A673 (cell line): ENCODE results near the gene PIN4. TPM values are rescaled to one million over a fixed set of nuclear protein-coding genes. Genes with fewer than 3 reads are reported as not detected.
A peak's percentile ranks its signal among the peaks of the same experiment; 100 is the strongest.

ENCODE experiments used
- Bru-seq: library from RNA; stranded (reverse); fragments of 400-500 nt; gene quantifications from one replicate; lab custom pipeline; 2021; lab: Mats Ljungman, UMichigan
- BruChase-seq, 2 experiments: library from RNA; stranded (reverse); fragments of 400-500 nt; gene quantifications; one replicate each; lab custom pipeline; 2021; lab: Mats Ljungman, UMichigan
- BruUV-seq: library from RNA; stranded (reverse); fragments of 400-500 nt; replicated peaks from 2 replicates; lab custom pipeline; 2021; lab: Mats Ljungman, UMichigan
- CTCF ChIA-PET: fragments of 300-600 bp; sonication (Branson Sonifier 250); formaldehyde crosslinking; loops from one replicate; lab custom pipeline; 2022; ENCODE audit warnings: antibody characterized with exemption; lab: Charles Lee
- POLR2A ChIA-PET: fragments of 300-600 bp; sonication (Branson Sonifier 250); formaldehyde crosslinking; loops from one replicate; lab custom pipeline; 2022; ENCODE audit warnings: antibody characterized with exemption; ENCODE audit not compliant: low non-redundant PET; lab: Charles Lee
- DNase-seq: peaks from one replicate; pipeline ENCODE4 v3.0.0-alpha.2; 2015; ENCODE audit warnings: low spot score
- H3K27ac ChIP-seq: fragments of 200-600 bp; sonication (generic); 2 replicates; pipeline ENCODE4 v1.5.1; 2016; ENCODE audit warnings: mixed run types, low read depth, mild to moderate bottlenecking, mixed read lengths, antibody characterized with exemption, low read length; ENCODE audit not compliant: poor library complexity, severe bottlenecking
- H3K27me3 ChIP-seq: fragments of 200-600 bp; sonication (generic); replicated peaks from 2 replicates; pipeline ENCODE4 v1.6.1; 2017; ENCODE audit warnings: mixed run types, low read depth, mild to moderate bottlenecking, mixed read lengths, antibody characterized with exemption, low read length; ENCODE audit not compliant: insufficient read depth, poor library complexity
- H3K36me3 ChIP-seq: fragments of 200-600 bp; sonication (generic); 2 replicates; pipeline ENCODE4 v1.6.1; 2016; ENCODE audit warnings: mixed run types, mild to moderate bottlenecking, mixed read lengths, antibody characterized with exemption, low read length; ENCODE audit not compliant: insufficient read depth, poor library complexity, severe bottlenecking
- H3K4me1 ChIP-seq: fragments of 200-600 bp; sonication (generic); 2 replicates; pipeline ENCODE4 v1.6.1; 2017; ENCODE audit warnings: mixed run types, mild to moderate bottlenecking, mixed read lengths, antibody characterized with exemption, low read length; ENCODE audit not compliant: insufficient read depth, poor library complexity, severe bottlenecking
- H3K4me3 ChIP-seq: fragments of 200-600 bp; sonication (generic); 2 replicates; pipeline ENCODE4 v1.5.1; 2016; ENCODE audit warnings: low read depth, mixed run types, mild to moderate bottlenecking, mixed read lengths, low read length; ENCODE audit not compliant: poor library complexity, severe bottlenecking
- H3K9me3 ChIP-seq: fragments of 200-600 bp; sonication (generic); 2 replicates; pipeline ENCODE4 v1.6.1; 2016; ENCODE audit warnings: mixed run types, low read depth, mild to moderate bottlenecking, mixed read lengths, antibody characterized with exemption, low read length; ENCODE audit not compliant: poor library complexity, severe bottlenecking
- EZH2 ChIP-seq: fragments of 200-600 bp; sonication (generic); IDR thresholded peaks from 2 replicates; pipeline ENCODE4 v1.6.1; 2017; ENCODE audit warnings: borderline replicate concordance, low read depth, mild to moderate bottlenecking, mixed read lengths, antibody characterized with exemption, low read length; ENCODE audit not compliant: poor library complexity, severe bottlenecking
- intact Hi-C: fragments of 100-400 bp; cut with micrococcal nuclease; formaldehyde crosslinking; loops from one replicate; pipeline ENCODE4 v1.10.0; 2022; ENCODE audit not compliant: unreplicated experiment
- long read RNA-seq: library from polyadenylated mRNA; stranded (forward); transcript quantifications from one replicate; pipeline ENCODE4 v2.0.0, GENCODE V29; 2022
- total RNA-seq: library from RNA; stranded (reverse); gene quantifications from 2 replicates; pipeline ENCODE4 v1.2.3, GENCODE V29; 2021
- TF ChIP-seq, protein P1 (sequence below): fragments of 300-800, 200-600 bp; sonication (generic); conservative IDR thresholded peaks from 2 replicates; pipeline ENCODE4 v1.5.1; 2017; ENCODE audit warnings: low read depth, mild to moderate bottlenecking, antibody characterized with exemption, low read length, moderate library complexity, mixed read lengths

PIN4 gene
- total RNA-seq, result 20.0 and 21.3 TPM in 2 replicates
- Bru-seq, nascent RNA, result percentile 60 among the genes with signal in this experiment
- percentile 54 among the genes with signal in this experiment for BruChase-seq, experiment 1, labeled RNA remaining after a 2-hour chase
- BruChase-seq, experiment 2, labeled RNA remaining after a 6-hour chase, result percentile 55 among the genes with signal in this experiment
- long read RNA-seq, transcript PIN4-203 (4 exons, 1,321 nt), result major isoform, 144 of 164 reads
- long read RNA-seq, partial matches to known transcripts, result 3 of 164 reads
- long read RNA-seq, other reads (novel, unspliced or antisense), result 17 of 164 reads

DNA sequence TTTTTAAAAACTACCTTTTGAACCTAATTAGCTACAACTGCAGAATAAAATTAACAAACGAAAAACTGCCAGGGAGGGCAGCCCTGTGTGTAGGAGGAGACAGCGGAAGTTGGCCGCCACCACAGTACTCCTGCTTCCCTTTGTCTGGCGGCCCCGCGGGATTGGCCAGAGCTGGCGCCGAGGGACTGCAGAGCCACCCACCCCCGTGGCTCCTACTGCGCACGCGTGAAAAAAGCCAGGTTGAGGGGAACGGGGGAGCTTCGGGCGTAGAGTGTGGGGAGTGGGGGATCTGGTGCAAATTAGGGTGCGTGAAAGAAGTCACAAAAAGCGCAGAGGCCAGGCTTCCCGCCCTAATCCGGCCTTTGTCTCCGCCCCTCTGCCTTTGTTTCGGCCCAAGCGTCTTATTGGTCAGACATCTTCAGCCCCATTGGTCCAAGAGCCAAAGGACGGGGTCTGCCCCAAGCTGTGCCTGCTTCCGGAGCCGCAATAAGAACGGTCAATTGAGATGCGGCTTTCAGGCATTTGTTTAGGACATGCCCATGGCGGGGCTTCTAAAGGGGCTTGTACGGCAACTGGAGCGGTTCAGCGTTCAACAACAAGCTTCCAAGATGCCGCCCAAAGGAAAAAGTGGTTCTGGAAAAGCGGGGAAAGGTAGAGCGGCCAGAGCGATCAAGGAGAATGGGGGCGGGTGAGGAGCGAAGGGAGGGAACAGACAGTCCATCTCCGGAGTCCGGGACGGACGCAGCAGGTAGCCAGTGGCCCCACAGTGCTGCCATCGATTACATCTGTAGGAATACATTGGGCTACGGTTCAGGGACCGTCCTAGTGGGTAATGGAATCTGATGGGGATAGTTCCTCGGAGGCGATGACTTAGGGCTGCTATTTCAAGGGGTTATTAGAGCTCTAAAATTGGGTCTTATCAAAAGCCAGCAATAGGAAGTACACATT, at the start of gene PIN4:
Gene PIN4 (plus strand): TSS at position 580 of the 948 bp plus-strand sequence. CDS start 29 bp downstream, at position 609.
- ChIA-PET POLR2A (no interaction called here), CTCF (interaction anchor here (0.6 kb wide), 1 partner anchor 189 kb away, joined by 3 read pairs; no protein-coding TSS in a partner anchor)
- H3K27me3 ChIP-seq, result no peaks in the 10 kb centered on the region
- peak within 1 kb of the TSS; percentile 85 for H3K27ac ChIP-seq
- DNase-seq, result peak; percentile 97
- peak within 1 kb of the TSS; percentile 61 for H3K4me3 ChIP-seq
- no TSS peak for BruUV-seq
- H3K4me1 ChIP-seq, result no peaks in the 10 kb centered on the region
- intact Hi-C loops, result no loop called here
- H3K9me3 ChIP-seq, result no peaks in the 10 kb centered on the region
- no peak for TF ChIP-seq EZH2
- TF ChIP-seq, protein P1, sequence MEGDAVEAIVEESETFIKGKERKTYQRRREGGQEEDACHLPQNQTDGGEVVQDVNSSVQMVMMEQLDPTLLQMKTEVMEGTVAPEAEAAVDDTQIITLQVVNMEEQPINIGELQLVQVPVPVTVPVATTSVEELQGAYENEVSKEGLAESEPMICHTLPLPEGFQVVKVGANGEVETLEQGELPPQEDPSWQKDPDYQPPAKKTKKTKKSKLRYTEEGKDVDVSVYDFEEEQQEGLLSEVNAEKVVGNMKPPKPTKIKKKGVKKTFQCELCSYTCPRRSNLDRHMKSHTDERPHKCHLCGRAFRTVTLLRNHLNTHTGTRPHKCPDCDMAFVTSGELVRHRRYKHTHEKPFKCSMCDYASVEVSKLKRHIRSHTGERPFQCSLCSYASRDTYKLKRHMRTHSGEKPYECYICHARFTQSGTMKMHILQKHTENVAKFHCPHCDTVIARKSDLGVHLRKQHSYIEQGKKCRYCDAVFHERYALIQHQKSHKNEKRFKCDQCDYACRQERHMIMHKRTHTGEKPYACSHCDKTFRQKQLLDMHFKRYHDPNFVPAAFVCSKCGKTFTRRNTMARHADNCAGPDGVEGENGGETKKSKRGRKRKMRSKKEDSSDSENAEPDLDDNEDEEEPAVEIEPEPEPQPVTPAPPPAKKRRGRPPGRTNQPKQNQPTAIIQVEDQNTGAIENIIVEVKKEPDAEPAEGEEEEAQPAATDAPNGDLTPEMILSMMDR, result no peak
- H3K36me3 ChIP-seq, result no peaks in the 10 kb centered on the region

DNA sequence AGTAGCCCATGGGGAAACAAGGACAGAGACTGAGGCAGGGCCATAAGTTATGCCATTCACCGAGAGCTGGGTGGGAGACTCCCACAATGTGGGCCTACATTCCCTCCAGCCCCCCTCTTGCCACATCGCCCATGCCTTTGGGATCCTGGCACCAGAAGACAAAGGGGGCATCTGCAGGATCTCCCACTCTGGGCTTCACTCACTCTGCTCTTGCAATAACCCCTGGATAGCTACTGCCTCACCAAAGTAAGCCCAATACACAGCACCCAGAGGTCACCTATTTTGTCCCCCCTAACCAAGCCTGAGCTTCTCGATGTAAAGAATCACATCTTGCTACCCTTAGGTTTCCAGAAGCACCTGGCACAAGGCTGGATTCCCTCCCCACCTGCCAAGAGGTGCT, 49.1 kb upstream of the PIN4 start:
- Histone ChIP-seq H3K36me3 (no peaks in the 10 kb centered on the region), H3K27me3 (no peaks in the 10 kb centered on the region), H3K9me3 (no peaks in the 10 kb centered on the region), H3K4me3 (peak overlapping the region; percentile 51), H3K4me1 (no peaks in the 10 kb centered on the region), H3K27ac (no peak overlapping the region)
- POLR2A ChIA-PET, result interaction anchor here (0.5 kb wide), 1 partner anchor 56 kb away, joined by 4 read pairs; no protein-coding TSS in a partner anchor
- BruUV-seq, result no TSS peak
- no peak for DNase-seq
- CTCF ChIA-PET, result interaction anchor here (1.0 kb wide), 1 partner anchor 110 kb away, joined by 3 read pairs; no protein-coding TSS in a partner anchor
- intact Hi-C loops, result no loop called here
- TF ChIP-seq, protein P1, result no peak
- no peak for TF ChIP-seq EZH2

DNA sequence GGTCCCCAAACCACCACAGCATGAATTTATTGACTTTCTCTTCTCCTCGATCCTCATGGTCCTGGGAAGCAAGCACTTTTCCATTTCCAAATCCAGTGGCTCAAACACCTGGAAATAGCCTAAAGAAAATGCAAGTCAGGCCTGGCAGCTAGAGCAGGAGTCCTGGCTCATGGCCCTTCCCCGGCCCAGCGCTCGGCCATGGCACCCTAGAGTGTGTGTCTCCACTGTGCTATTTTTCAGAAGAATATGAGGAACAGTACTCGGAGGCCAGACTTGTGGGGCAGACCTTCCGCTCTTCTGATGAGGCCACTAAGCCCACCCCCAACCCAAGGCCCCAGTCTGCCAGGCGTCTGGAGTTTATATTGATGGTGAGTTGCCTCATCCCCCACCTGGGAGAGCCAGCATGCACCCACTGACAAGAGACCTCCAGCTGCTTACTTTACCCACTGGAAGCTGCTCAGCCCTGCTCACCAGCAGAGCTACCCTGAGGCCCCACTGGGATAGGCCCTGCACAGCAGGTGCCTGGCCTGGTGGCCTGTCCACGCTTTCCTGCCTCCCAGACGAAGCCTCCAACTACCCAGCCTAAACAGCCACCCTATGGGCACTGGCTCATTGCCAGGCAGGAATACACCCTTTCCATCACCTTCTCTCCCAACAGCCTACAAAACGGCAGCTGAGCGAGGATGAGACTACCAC, 47.6 kb upstream of the PIN4 start:
- Histone ChIP-seq H3K36me3 (no peaks in the 10 kb centered on the region), H3K9me3 (no peaks in the 10 kb centered on the region), H3K27me3 (no peaks in the 10 kb centered on the region), H3K4me1 (no peaks in the 10 kb centered on the region), H3K4me3 (no peak overlapping the region), H3K27ac (no peak overlapping the region)
- TF ChIP-seq, protein P1, result no peak
- no peak for TF ChIP-seq EZH2
- CTCF ChIA-PET, result no interaction called here
- BruUV-seq, result no TSS peak
- DNase-seq, result no peak
- intact Hi-C loops, result no loop called here
- POLR2A ChIA-PET, result no interaction called here
